ENCODE measurements around the gene TSHR. TPM values are rescaled to one million over a fixed set of nuclear protein-coding genes. Genes with fewer than 3 reads are reported as not detected.

Gene TSHR
- total and polyA plus RNA-seq, 3 donors from 2014 or later: 0.87 to 0.88 TPM; not detected in 1

- 1 to 2% methylated on average over 8 to 40 of the region's 40 CpGs for WGBS, 2 donors
- intact Hi-C loops (cut with DNase I; ENCODE audit: low total_unique reads): no loop called here
- H3K4me1 ChIP-seq: peaks cover 7% of the 10 kb centered on the region
These were observed 13.9 kb upstream of the TSHR start, which contains the start of gene CEP128 for GRCh38 chr14:80941241-80942185. Gene CEP128 (minus strand): TSS chr14:80941738.

GRCh38 chr14:80942191-80942600, 13.2 kb upstream of the TSHR start:
- WGBS, 2 donors: 25 to 36% methylated on average over 5 of the region's 5 CpGs
- peak overlapping the region; percentile 72 to 86 for H3K4me3 ChIP-seq
- peaks cover 7% of the 10 kb centered on the region for H3K4me1 ChIP-seq
- intact Hi-C loops (cut with DNase I; ENCODE audit: low total_unique reads): no loop called here
- TF ChIP-seq CTCF (IDR thresholded peaks at IDR 0.05): no peak
- no peak for TF ChIP-seq POLR2A (IDR thresholded peaks at IDR 0.05)
- no peaks in the 10 kb centered on the region for H3K36me3 ChIP-seq (ENCODE audit: low read depth, missing control alignments)
- DNase-seq: no peak
- H3K27ac ChIP-seq: peak overlapping the region in 1 of 2 donors; percentile 48
- no peaks in the 10 kb centered on the region for H3K27me3 ChIP-seq
- H3K9me3 ChIP-seq: no peaks in the 10 kb centered on the region

More at GRCh38 chr14:80941241-80942185, 13.9 kb upstream of the TSHR start, which contains the start of gene CEP128:
- Histone ChIP-seq H3K27me3 (no peaks in the 10 kb centered on the region), H3K27ac (peak within 1 kb of the TSS in 1 of 2 donors; percentile 48), H3K36me3 (ENCODE audit: low read depth, missing control alignments) (no peaks in the 10 kb centered on the region), H3K4me3 (peak within 1 kb of the TSS; percentile 72 to 86), H3K9me3 (no peaks in the 10 kb centered on the region)
- DNase-seq: peak; percentile 98
- TF ChIP-seq CTCF (IDR thresholded peaks at IDR 0.05) (no peak), POLR2A (IDR thresholded peaks at IDR 0.05) (no peak)

- intact Hi-C loops (cut with DNase I; ENCODE audit: low total_unique reads): no loop called here
- WGBS, 2 donors: 85 to 90% methylated on average over 5 of the region's 5 CpGs
- no peaks in the 10 kb centered on the region for H3K36me3 ChIP-seq (ENCODE audit: low read depth, missing control alignments)
- DNase-seq: no peak
- TF ChIP-seq CTCF (IDR thresholded peaks at IDR 0.05) (no peak), POLR2A (IDR thresholded peaks at IDR 0.05) (no peak)
- peaks cover 7% of the 10 kb centered on the region for H3K4me1 ChIP-seq
- H3K4me3 ChIP-seq: no peak overlapping the region
- no peak overlapping the region for H3K27ac ChIP-seq
- H3K9me3 ChIP-seq: no peaks in the 10 kb centered on the region
- no peaks in the 10 kb centered on the region for H3K27me3 ChIP-seq
These were observed 10.4 kb upstream of the TSHR start for GRCh38 chr14:80944861-80945617.

GRCh38 chr14:80946187-80946586, 9.2 kb upstream of the TSHR start:
- intact Hi-C loops (cut with DNase I; ENCODE audit: low total_unique reads): no loop called here
- no peak for TF ChIP-seq POLR2A (IDR thresholded peaks at IDR 0.05)
- WGBS, 2 donors: 86 to 88% methylated on average over 1 of the region's 1 CpG

GRCh38 chr14:80946797-80947196, 8.6 kb upstream of the TSHR start:
- WGBS, 2 donors: 73 to 84% methylated on average over 4 of the region's 4 CpGs
- no peak overlapping the region for H3K4me3 ChIP-seq
- H3K4me1 ChIP-seq: no peaks in the 10 kb centered on the region
- no peak for DNase-seq
- TF ChIP-seq CTCF (IDR thresholded peaks at IDR 0.05): no peak
- TF ChIP-seq POLR2A (IDR thresholded peaks at IDR 0.05): no peak
- H3K9me3 ChIP-seq: no peaks in the 10 kb centered on the region
- intact Hi-C loops (cut with DNase I; ENCODE audit: low total_unique reads): no loop called here
- no peaks in the 10 kb centered on the region for H3K27me3 ChIP-seq
- H3K36me3 ChIP-seq (ENCODE audit: low read depth, missing control alignments): no peaks in the 10 kb centered on the region
- no peak overlapping the region for H3K27ac ChIP-seq

More at GRCh38 chr14:80946187-80946586, 9.2 kb upstream of the TSHR start:
- H3K27ac ChIP-seq: no peak overlapping the region
- no peaks in the 10 kb centered on the region for H3K27me3 ChIP-seq
- H3K9me3 ChIP-seq: no peaks in the 10 kb centered on the region
- DNase-seq: no peak
- H3K4me1 ChIP-seq: peaks cover under 1% of the 10 kb centered on the region
- H3K4me3 ChIP-seq: no peak overlapping the region
- no peaks in the 10 kb centered on the region for H3K36me3 ChIP-seq (ENCODE audit: low read depth, missing control alignments)
